Activated naive CD4-positive, alpha-beta T cell treated with anti-CD3 and anti-CD28 coated beads, Interleukin-2, amount 50 U/mL, for 24 hours (primary cell): Measurements from ENCODE around the gene BCL11B.

ENCODE experiments used
- H3K27ac Mint-ChIP-seq: one replicate; pipeline ENCODE4 v1.8.0; 2021; ENCODE audit warnings: mild to moderate bottlenecking, mixed read lengths
- H3K27me3 Mint-ChIP-seq: one replicate; pipeline ENCODE4 v1.8.0; 2021; ENCODE audit warnings: mixed read lengths
- H3K36me3 Mint-ChIP-seq: one replicate; pipeline ENCODE4 v1.8.0; 2021; ENCODE audit warnings: mixed read lengths
- H3K4me1 Mint-ChIP-seq: one replicate; pipeline ENCODE4 v1.8.0; 2021; ENCODE audit warnings: mixed read lengths
- H3K4me3 Mint-ChIP-seq: one replicate; pipeline ENCODE4 v1.8.0; 2021; ENCODE audit warnings: mild to moderate bottlenecking, mixed read lengths
- H3K9me3 Mint-ChIP-seq: one replicate; pipeline ENCODE4 v1.8.0; 2021; ENCODE audit warnings: mixed read lengths

The BCL11B gene

DNA sequence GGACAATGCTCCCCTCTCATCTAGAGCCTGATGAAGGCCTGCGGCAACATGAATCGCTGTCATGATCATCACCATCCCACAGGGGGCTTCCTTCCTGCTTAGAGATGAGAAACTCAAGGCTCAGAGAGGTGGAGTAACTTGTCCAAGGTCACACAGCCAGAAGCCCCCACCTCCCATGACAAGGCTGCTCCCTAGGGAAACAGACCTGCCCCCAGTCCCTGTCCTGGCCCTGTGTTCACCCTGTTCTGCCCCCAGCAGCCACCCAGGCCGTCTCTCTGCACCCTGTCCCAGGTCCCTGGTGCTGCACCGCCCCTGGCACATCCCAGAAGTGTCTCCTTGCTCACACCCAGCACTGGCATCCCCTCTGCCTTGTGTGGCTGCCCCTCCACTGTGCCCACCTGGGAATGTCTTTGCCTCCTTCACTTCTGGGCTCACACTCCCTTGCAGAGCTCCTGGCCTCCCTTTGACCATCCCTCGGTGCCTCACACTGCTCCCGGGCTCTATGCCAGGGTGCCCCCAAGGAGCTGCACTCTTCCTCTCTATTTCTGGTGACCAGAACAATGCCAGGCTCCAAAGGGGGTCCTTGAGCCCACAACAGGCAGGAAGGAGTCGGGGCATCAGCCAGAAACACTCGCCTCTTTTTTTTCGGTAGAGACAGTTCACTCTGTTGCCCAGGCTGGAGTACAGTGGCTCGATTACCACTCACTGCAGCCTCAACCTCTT is 70.5 kb downstream of the BCL11B start:
- Mint-ChIP-seq H3K27me3 (no peaks in the 10 kb centered on the region), H3K27ac (peak overlapping the region; percentile 99), H3K36me3 (peaks cover 13% of the 10 kb centered on the region), H3K9me3 (no peaks in the 10 kb centered on the region), H3K4me1 (peaks cover 98% of the 10 kb centered on the region), H3K4me3 (peak overlapping the region; percentile 80)

DNA sequence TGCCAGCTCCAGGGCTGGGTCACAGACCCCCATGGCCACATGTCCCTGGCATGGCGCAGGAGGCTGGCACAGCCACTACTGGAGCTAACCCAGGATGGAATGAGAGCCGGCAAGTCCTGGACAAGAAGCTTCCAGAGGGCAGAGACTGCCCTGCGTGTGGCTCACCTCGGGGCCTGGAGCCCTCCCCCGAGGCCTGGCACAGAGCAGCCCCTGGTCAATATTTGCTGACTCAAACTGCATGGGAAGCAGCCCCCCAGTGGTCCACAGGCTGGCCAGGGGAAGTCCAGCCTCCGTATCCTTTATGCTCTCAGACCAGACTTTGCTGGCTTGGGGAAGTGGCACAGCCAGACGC is 71.4 kb downstream of the BCL11B start:
- H3K27me3 Mint-ChIP-seq, result no peaks in the 10 kb centered on the region
- peaks cover 9% of the 10 kb centered on the region for H3K36me3 Mint-ChIP-seq
- no peaks in the 10 kb centered on the region for H3K9me3 Mint-ChIP-seq
- H3K4me3 Mint-ChIP-seq, result peak overlapping the region; percentile 19
- H3K27ac Mint-ChIP-seq, result peak overlapping the region; percentile 99
- H3K4me1 Mint-ChIP-seq, result peaks cover 98% of the 10 kb centered on the region

DNA sequence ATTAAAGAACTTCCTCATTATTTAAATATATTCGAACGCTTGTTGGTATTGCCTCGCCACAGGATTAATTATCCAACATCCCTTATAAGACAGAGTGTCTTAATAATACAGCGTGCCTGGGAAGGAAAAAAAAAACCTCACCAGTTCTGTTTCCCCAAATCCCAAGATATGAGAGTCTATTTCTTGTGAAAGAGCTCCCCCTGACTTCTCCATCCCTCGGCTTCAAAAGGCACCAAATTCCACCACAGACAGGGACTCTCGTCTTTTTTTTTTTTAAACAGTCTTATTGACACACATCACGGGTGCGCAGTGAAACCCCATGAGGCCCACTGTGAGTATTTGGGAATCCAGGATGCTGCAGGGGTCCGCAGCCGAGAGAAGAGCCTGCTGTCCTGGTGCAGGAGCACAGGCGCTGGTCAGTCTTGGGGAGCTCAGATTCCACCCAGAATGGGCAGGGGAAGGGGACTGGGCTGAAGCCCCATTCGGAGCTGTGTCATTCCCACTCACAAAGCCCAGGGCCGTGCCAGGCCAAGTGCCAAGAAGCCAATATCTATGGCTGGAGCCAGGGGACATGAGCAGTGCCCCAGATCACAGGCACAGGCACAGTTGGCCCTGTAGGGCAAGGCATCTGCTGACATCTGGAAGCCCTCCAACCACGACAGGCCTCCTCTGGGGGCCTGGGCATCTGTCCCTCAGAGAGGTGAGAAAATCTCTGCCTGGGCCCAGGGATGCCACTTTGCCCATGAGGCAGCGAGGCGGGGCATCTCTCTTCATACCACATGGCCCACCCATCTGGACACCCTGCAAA is 71.9 kb downstream of the BCL11B start:
- Mint-ChIP-seq H3K9me3 (no peaks in the 10 kb centered on the region), H3K27ac (peak overlapping the region; percentile 99), H3K4me1 (peaks cover 98% of the 10 kb centered on the region), H3K36me3 (peaks cover 11% of the 10 kb centered on the region), H3K27me3 (no peaks in the 10 kb centered on the region), H3K4me3 (peak overlapping the region; percentile 61)

DNA sequence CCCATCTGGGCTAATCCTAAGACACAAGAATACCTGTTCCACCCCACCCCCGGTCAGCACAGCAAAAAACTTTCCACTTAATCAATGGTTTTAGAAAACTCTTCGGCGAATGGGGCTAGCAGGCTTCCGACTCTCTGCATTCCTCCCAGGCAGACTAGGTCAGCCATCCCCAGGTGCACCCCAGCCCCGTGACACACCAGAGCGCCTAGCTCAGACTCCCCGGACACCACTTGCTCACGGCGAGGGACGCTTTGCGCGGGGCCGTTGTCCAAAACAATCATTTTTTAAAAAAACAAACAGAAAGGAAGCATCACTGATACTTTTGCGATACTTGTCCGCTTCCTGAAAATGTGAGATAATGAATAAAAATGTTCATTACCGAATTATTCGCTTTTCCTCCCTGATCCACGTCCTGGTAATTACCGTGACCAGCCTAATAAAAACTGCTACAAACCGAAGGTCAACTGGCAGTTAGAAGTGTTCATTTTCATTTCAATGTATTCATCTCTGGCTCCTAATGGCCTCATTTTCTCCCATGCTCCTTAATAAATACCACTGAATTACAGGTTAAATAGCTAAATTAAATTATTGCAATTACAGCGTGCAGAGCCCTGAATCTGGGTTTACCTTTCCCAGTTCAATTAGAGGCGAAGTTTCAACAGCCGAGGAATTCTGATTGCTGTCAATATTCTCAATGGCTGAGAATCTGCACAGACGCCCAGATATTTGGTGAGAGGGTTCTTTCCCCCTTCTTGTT is 73.1 kb downstream of the BCL11B start:
- H3K4me1 Mint-ChIP-seq, result peaks cover 98% of the 10 kb centered on the region

DNA sequence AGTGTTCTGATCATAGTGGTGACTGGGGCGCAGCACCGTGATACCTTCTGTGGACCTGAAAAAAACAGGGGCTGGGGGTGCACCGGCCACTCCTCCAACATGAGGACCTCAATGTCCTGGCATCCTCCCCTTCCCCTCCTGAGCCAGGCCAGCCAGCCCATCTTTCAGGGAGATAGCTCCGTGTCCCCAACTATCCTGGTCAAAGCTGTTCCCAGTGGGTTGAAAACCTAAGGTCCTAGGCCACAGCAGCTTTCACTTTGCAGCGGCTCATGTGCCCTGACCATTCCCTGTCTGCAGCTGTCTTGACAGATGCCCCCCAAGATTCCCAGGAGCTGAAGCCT is 75.7 kb downstream of the BCL11B start:
- Mint-ChIP-seq H3K27me3 (no peaks in the 10 kb centered on the region), H3K4me3 (peak overlapping the region; percentile 19), H3K36me3 (peaks cover 4% of the 10 kb centered on the region), H3K27ac (peak overlapping the region; percentile 99), H3K9me3 (no peaks in the 10 kb centered on the region), H3K4me1 (peaks cover 96% of the 10 kb centered on the region)

More for the DNA sequence above, 73.1 kb downstream of the BCL11B start:
- Mint-ChIP-seq H3K9me3 (no peaks in the 10 kb centered on the region), H3K36me3 (peaks cover 6% of the 10 kb centered on the region), H3K4me3 (peak overlapping the region; percentile 77), H3K27me3 (no peaks in the 10 kb centered on the region), H3K27ac (peak overlapping the region; percentile 99)

DNA sequence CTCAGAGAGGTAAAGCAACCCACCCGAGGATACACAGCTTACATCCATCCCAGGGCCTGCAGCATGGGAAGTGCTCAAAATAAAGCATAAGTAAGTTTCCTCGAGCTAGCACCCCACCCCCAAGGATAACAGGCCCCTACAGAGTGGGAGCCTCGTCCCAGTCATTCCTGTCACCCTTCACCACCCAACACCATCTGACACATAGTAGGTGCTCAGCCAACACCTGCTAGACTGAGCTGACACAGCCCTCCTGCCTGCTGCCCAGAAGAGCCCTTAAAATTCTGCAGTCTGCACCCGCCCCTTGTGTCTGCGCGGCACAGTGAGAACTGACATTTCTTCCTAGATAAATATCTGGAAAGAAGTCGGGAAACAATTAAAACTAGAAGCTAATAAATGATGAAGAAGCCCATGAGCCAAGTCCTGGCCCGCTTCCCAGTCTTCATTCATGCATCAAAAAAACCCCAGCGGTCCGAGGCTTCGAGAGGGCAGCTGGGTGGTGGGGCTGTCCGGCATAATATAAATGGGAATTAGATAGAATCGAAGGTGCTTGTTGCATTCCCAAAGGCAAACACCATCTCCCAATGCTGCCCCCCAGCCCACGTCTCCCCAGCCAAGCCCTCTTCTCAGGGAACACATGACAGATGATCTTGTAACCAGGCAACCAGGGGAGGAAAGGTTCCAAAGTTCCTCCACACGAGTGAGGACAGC is 76.2 kb downstream of the BCL11B start:
- Mint-ChIP-seq H3K4me1 (peaks cover 96% of the 10 kb centered on the region), H3K4me3 (peak overlapping the region; percentile 65), H3K9me3 (no peaks in the 10 kb centered on the region), H3K27me3 (no peaks in the 10 kb centered on the region), H3K36me3 (peaks cover 4% of the 10 kb centered on the region), H3K27ac (peak overlapping the region; percentile 99)

DNA sequence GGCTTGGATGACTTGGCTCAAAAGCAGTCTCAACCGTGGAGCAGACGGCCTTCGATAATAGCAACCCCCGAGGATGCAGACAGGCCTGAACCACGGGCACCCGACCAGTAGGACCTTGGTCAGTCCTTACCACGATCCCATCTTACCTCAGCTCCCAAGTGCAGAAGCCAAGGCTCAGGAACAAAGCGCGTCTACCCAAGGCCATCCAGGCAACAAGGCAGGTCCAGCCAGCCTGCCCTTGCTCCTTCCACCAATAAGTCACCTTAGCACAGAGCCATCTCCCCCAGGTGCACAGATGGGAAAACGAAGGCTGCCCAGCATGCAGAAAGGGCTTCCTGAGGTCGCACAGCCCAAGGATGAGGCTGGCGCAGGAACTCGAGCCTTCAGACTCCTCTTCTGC is 77.3 kb downstream of the BCL11B start:
- no peaks in the 10 kb centered on the region for H3K9me3 Mint-ChIP-seq
- no peaks in the 10 kb centered on the region for H3K27me3 Mint-ChIP-seq
- H3K4me1 Mint-ChIP-seq, result peaks cover 98% of the 10 kb centered on the region
- peak overlapping the region; percentile 99 for H3K27ac Mint-ChIP-seq
- peaks cover 4% of the 10 kb centered on the region for H3K36me3 Mint-ChIP-seq
- H3K4me3 Mint-ChIP-seq, result peak overlapping the region; percentile 65

DNA sequence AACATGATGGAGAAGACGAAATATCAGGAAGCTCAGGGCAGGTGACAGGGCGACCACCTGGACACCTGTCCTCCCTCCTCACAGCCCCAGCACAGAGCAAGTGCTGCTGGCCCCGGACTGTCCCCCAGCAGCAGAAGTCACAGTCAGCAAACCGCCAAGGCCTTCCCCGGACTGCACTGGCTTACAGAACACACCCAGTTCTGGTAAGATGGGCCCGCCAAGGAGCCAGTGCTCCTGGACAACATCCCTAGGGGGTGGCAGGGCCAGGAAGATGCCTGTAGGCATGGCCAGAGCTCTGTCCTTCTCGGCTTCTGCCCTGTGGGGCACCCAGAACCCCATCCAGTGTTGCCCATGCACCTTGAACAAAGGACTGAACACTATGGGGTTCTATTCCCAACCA is 77.9 kb downstream of the BCL11B start:
- Mint-ChIP-seq H3K9me3 (no peaks in the 10 kb centered on the region), H3K27ac (peak overlapping the region; percentile 99), H3K4me1 (peaks cover 98% of the 10 kb centered on the region), H3K4me3 (peak overlapping the region; percentile 97), H3K36me3 (peaks cover 4% of the 10 kb centered on the region), H3K27me3 (no peaks in the 10 kb centered on the region)

DNA sequence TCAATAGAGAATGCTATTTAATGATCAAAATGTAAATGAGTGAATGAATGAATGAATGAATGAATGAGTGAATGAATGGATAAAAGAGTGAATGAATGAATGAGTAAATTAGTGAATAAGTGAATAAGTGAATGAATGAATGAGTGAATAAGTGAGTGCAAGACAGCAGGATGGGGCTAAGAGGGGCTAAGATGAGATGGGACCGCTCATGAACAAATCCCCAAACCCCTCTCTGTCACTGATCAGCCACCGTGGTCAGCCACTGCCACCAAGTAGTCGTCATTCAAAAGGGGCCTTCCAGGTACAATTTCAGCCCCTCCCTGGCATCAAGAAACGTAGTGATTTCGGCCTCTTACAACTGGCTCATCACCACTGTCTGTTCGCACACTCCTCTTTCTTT is 79.2 kb downstream of the BCL11B start:
- Mint-ChIP-seq H3K9me3 (no peaks in the 10 kb centered on the region), H3K27ac (peak overlapping the region; percentile 99), H3K4me1 (peaks cover 93% of the 10 kb centered on the region), H3K4me3 (peak overlapping the region; percentile 97), H3K27me3 (no peaks in the 10 kb centered on the region), H3K36me3 (peaks cover 4% of the 10 kb centered on the region)

DNA sequence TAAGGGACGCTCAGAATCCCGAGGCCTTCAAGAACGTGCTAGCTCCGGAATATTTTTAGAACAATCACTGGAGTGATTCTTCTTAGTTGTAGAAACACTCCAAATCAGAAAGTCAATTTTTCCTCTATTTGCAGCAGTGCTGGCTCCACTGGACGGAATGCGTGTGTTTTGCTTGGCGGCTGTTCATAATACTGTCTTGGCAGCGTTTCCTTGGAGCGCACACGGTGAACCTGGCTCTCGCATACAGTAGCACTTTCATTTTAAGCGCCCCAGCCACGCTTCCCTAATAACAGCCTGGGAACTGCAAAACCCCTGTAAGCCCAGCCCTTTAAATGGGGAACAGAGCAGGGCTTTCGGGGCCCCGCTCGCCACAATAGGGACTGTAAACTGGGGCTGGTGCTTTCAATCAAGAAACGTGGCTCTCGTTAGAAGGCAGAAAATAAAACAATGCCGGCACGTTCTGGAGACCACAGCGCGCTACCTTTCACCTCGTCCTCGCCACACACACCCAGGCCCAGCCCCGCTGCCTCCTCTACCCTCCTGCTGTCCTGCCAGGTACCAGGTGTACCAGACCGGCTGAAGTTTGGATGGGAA is 79.9 kb downstream of the BCL11B start:
- H3K4me3 Mint-ChIP-seq, result peak overlapping the region; percentile 97
- H3K27ac Mint-ChIP-seq, result peak overlapping the region; percentile 99
- peaks cover 93% of the 10 kb centered on the region for H3K4me1 Mint-ChIP-seq
- peaks cover 4% of the 10 kb centered on the region for H3K36me3 Mint-ChIP-seq
- no peaks in the 10 kb centered on the region for H3K27me3 Mint-ChIP-seq
- H3K9me3 Mint-ChIP-seq, result no peaks in the 10 kb centered on the region

DNA sequence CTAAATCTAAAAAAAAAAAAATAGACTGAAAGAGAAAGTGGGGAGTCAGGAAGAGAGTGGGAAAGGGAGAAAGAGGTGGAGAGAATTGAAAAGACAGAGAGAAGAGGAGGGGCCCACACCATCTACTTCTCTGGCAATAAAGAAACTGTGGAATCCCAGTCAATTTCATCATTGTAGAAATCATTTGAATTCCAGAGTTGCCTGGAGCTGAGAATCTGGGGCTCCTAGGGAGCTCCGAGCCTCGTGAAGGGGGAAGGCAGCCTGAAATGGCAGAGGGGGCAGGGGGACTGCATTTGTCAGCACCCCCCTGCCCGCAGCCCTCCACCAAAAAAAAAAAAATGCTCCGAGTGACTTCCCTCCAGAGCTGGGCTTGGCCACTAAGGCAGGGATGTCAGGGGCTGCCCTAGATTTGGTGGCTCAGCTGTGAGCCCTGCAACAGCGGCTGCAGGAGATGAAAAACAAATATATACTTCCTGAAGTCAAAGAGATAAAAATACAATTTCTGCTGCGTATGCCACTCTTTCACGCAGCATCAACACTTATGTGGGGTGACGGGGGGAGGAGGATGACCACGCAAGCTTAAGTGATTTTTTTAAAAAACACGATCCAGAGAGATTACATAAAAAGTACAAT is 80.5 kb downstream of the BCL11B start:
- H3K4me3 Mint-ChIP-seq, result peak overlapping the region; percentile 97
- H3K27me3 Mint-ChIP-seq, result no peaks in the 10 kb centered on the region
- peak overlapping the region; percentile 99 for H3K27ac Mint-ChIP-seq
- H3K36me3 Mint-ChIP-seq, result peaks cover 4% of the 10 kb centered on the region
- H3K9me3 Mint-ChIP-seq, result no peaks in the 10 kb centered on the region
- peaks cover 93% of the 10 kb centered on the region for H3K4me1 Mint-ChIP-seq

DNA sequence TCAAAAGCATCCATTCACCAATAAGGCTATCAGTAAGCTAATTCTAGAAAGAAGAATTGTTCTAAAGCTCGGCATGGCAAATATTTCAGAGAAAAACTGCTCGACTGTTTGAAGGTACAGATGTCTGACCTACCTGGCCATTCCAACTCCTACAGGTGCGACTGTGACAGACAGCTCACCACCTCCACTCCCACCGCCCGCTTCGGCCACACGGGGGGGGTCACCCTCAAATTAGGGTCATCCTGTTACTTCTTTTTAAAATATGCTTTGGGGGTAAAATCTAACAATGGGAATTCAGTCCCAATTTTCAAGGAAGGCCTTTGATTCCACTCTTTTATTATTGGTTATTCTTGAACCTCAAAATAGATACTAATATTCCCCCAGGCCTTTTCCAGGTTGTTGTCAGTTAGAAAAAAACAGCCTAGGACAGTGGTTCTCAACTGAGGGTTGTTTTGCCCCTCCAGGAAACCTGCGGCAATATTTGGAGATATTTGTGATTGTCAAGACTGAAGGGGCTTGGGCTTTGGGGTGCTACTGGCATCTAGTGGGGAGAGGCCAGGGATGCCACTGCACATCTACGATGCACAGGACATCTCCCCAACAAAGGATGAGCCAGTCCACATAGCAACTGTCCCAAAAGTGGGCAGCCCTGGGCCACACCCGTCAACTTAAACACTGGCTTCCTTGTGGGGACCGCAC is 81.2 kb downstream of the BCL11B start:
- Mint-ChIP-seq H3K4me1 (peaks cover 93% of the 10 kb centered on the region), H3K36me3 (peaks cover 4% of the 10 kb centered on the region), H3K4me3 (peak overlapping the region; percentile 97), H3K27me3 (no peaks in the 10 kb centered on the region), H3K27ac (peak overlapping the region; percentile 99), H3K9me3 (no peaks in the 10 kb centered on the region)

DNA sequence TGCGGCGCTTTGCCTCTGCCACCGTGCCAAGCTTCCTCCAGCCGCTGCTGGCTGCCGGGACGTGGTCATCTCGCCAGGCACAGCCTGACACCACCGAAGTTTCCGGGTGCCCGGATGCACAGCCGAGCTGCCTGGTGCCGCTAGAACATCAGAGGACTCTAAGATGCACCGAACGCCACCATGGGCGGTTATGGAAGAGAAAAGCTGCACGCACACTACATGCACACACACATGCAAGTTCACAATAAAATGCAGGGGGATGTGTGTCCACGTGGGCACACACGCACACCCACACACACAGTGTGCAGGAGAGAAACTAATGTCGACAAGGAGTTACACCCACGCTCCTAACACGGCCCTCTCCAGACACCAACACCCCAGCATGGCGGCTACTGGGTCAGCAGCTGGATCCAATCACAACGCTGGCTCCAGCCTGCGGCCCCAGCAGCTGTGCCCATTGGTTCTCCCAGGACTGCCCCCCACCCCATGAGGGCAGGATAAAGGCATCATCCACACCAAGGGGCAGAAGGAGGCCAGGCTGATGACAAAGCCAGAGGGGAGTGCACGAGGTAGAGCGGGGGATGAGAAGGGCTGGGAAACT is 82.7 kb downstream of the BCL11B start:
- Mint-ChIP-seq H3K9me3 (no peaks in the 10 kb centered on the region), H3K36me3 (no peaks in the 10 kb centered on the region), H3K4me3 (peak overlapping the region; percentile 88), H3K27ac (peak overlapping the region; percentile 99), H3K4me1 (peaks cover 92% of the 10 kb centered on the region), H3K27me3 (no peaks in the 10 kb centered on the region)

DNA sequence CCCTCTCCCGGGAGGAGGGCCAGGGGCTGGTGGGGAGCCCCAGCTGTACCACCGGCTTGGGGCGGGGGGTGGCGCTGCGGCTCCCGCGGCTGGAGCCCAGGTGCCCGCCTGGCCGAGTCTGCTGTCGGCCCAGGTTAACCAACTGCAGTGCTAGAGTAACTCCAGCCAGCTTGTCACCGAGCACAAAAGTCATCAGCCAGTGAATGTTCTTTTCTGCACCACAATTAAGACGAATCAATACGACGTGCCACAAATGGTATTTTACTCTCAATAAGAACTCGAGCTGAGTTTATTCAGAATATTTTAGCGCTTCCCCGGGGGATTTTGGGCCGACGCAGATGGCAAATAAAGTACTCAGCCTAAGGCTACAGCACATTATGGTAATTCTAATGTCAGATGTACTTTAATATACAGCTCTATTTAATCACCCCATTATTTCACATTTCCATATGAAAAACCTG is 83.2 kb downstream of the BCL11B start:
- Mint-ChIP-seq H3K4me3 (peak overlapping the region; percentile 88), H3K4me1 (peaks cover 92% of the 10 kb centered on the region), H3K9me3 (no peaks in the 10 kb centered on the region), H3K36me3 (no peaks in the 10 kb centered on the region), H3K27ac (peak overlapping the region; percentile 99), H3K27me3 (no peaks in the 10 kb centered on the region)
